Neural cell (in vitro differentiated cells): ENCODE data around the gene DENND10.

Source experiments
- CTCF ChIP-seq: fragments of 450-650 bp; IDR thresholded peaks from 2 replicates; pipeline ENCODE4 v1.5.1; 2014; ENCODE audit warnings: antibody characterized with exemption, mild to moderate bottlenecking, moderate library complexity; ENCODE audit not compliant: poor library complexity, severe bottlenecking
- EZH2 ChIP-seq: fragments of 200-600, 300-800 bp; shearing (Covaris generic), sonication (generic); IDR thresholded peaks from 2 replicates; pipeline ENCODE4 v1.6.1; 2014; ENCODE audit warnings: antibody characterized with exemption, low read length, borderline replicate concordance, mild to moderate bottlenecking; ENCODE audit not compliant: insufficient read depth, poor library complexity, severe bottlenecking
- RAD21 ChIP-seq: fragments of 450-650 bp; conservative IDR thresholded peaks from 2 replicates; pipeline ENCODE4 v1.6.1; 2014; ENCODE audit warnings: antibody characterized with exemption, mild to moderate bottlenecking, moderate library complexity
- REST ChIP-seq: IDR thresholded peaks from 2 replicates; pipeline ENCODE4 v1.6.1; 2012; ENCODE audit warnings: borderline replicate concordance
- TAF1 ChIP-seq: IDR thresholded peaks from 2 replicates; pipeline ENCODE4 v1.6.1; 2012; ENCODE audit warnings: low read depth

GRCh38 chr10:119113751-119114732 lies 10.1 kb downstream of the DENND10 start:
- no peak for TF ChIP-seq CTCF
- TF ChIP-seq TAF1: no peak
- TF ChIP-seq EZH2: no peak
- TF ChIP-seq RAD21: no peak
- no peak for TF ChIP-seq REST
